Neural cell (in vitro differentiated cells): Measurements from ENCODE around the gene CFAP61. TPM values are rescaled to one million over a fixed set of nuclear protein-coding genes. Genes with fewer than 3 reads are reported as not detected.

ENCODE experiments used
- H2AFZ ChIP-seq: fragments of 200-600, 300-800 bp; sonication (generic), shearing (Covaris generic); 2 replicates; pipeline ENCODE4 v1.6.0; 2014; ENCODE audit warnings: low read depth, mild to moderate bottlenecking, antibody characterized with exemption, low read length, moderate library complexity
- H3F3A ChIP-seq: fragments of 200-600 bp; shearing (Covaris generic); 2 replicates; pipeline ENCODE4 v1.6.1; 2016; ENCODE audit warnings: mild to moderate bottlenecking, moderate library complexity, mixed read lengths, antibody characterized with exemption, low read length; ENCODE audit not compliant: insufficient read depth, poor library complexity, severe bottlenecking
- H3K27ac ChIP-seq: fragments of 200-600, 300-800 bp; sonication (generic), shearing (Covaris generic); 2 replicates; pipeline ENCODE4 v1.5.1; 2014; ENCODE audit warnings: mild to moderate bottlenecking, low read length, moderate library complexity
- H3K27me3 ChIP-seq: fragments of 300-800, 200-600 bp; sonication (generic), shearing (Covaris generic); 2 replicates; pipeline ENCODE4 v1.6.0; 2014; ENCODE audit warnings: mild to moderate bottlenecking, low read depth, low read length, moderate library complexity; ENCODE audit not compliant: insufficient read depth
- H3K36me3 ChIP-seq: fragments of 300-800, 200-600 bp; sonication (generic), shearing (Covaris generic); 2 replicates; pipeline ENCODE4 v1.5.1; 2014; ENCODE audit warnings: mild to moderate bottlenecking, antibody characterized with exemption, low read length, moderate library complexity; ENCODE audit not compliant: insufficient read depth
- H3K4me2 ChIP-seq: fragments of 300-800, 200-600 bp; sonication (generic), shearing (Covaris generic); 2 replicates; pipeline ENCODE4 v1.6.0; 2014; ENCODE audit warnings: mild to moderate bottlenecking, low read length
- H3K4me3 ChIP-seq: fragments of 300-800, 200-600 bp; sonication (generic), shearing (Covaris generic); 2 replicates; pipeline ENCODE4 v1.5.1; 2014; ENCODE audit warnings: mild to moderate bottlenecking, low read length, moderate library complexity
- H3K79me2 ChIP-seq: fragments of 200-600 bp; shearing (Covaris generic); replicated peaks from 2 replicates; pipeline ENCODE4 v1.6.0; 2014; ENCODE audit warnings: mild to moderate bottlenecking, low read length, moderate library complexity; ENCODE audit not compliant: insufficient read depth
- H3K9ac ChIP-seq: fragments of 300-800, 200-600 bp; sonication (generic), shearing (Covaris generic); 2 replicates; pipeline ENCODE4 v1.6.1; 2016; ENCODE audit warnings: mild to moderate bottlenecking, low read length, mixed read lengths
- H3K9me2 ChIP-seq: fragments of 200-600 bp; shearing (Covaris generic); 2 replicates; pipeline ENCODE4 v1.6.1; 2016; ENCODE audit warnings: mild to moderate bottlenecking, low read length, mixed read lengths; ENCODE audit not compliant: insufficient read depth
- H3K9me3 ChIP-seq: fragments of 200-600, 300-800 bp; sonication (generic), shearing (Covaris generic); 2 replicates; pipeline ENCODE4 v1.6.1; 2016; ENCODE audit warnings: mild to moderate bottlenecking, mixed run types, low read length, moderate library complexity, mixed read lengths
- H4K20me1 ChIP-seq: fragments of 200-600 bp; shearing (Covaris generic); 2 replicates; pipeline ENCODE4 v1.6.1; 2016; ENCODE audit warnings: mild to moderate bottlenecking, mixed run types; ENCODE audit not compliant: insufficient read depth
- EP300 ChIP-seq: fragments of 450-650 bp; conservative IDR thresholded peaks from 2 replicates; pipeline ENCODE4 v1.6.1; 2014; ENCODE audit warnings: antibody characterized with exemption, mild to moderate bottlenecking, moderate library complexity; ENCODE audit not compliant: poor library complexity, severe bottlenecking
- EZH2 ChIP-seq: fragments of 200-600, 300-800 bp; shearing (Covaris generic), sonication (generic); IDR thresholded peaks from 2 replicates; pipeline ENCODE4 v1.6.1; 2014; ENCODE audit warnings: antibody characterized with exemption, low read length, borderline replicate concordance, mild to moderate bottlenecking; ENCODE audit not compliant: insufficient read depth, poor library complexity, severe bottlenecking
- MXI1 ChIP-seq: fragments of 450-650 bp; conservative IDR thresholded peaks from 2 replicates; pipeline ENCODE4 v1.6.1; 2014; ENCODE audit warnings: antibody characterized with exemption, mild to moderate bottlenecking; ENCODE audit not compliant: poor library complexity, severe bottlenecking
- POLR2AphosphoS5 ChIP-seq: IDR thresholded peaks from 2 replicates; pipeline ENCODE4 v1.6.1; 2012
- RAD21 ChIP-seq: fragments of 450-650 bp; conservative IDR thresholded peaks from 2 replicates; pipeline ENCODE4 v1.6.1; 2014; ENCODE audit warnings: antibody characterized with exemption, mild to moderate bottlenecking, moderate library complexity
- SMC3 ChIP-seq: fragments of 450-650 bp; conservative IDR thresholded peaks from 2 replicates; pipeline ENCODE4 v1.6.1; 2014; ENCODE audit warnings: antibody characterized with exemption, mild to moderate bottlenecking, moderate library complexity; ENCODE audit not compliant: poor library complexity
- TAF1 ChIP-seq: IDR thresholded peaks from 2 replicates; pipeline ENCODE4 v1.6.1; 2012; ENCODE audit warnings: low read depth
- polyA plus RNA-seq: library from polyadenylated mRNA; depleted of rRNA; stranded (reverse); fragments of >200 nt; gene quantifications from 2 replicates; pipeline ENCODE4 v1.2.3, GENCODE V29; 2014
- TF ChIP-seq, protein P1 (sequence below): IDR thresholded peaks from 2 replicates; pipeline ENCODE4 v1.6.1; 2012; ENCODE audit warnings: borderline replicate concordance
- TF ChIP-seq, protein P2 (sequence below): fragments of 450-650 bp; IDR thresholded peaks from 2 replicates; pipeline ENCODE4 v1.5.1; 2014; ENCODE audit warnings: antibody characterized with exemption, mild to moderate bottlenecking, moderate library complexity; ENCODE audit not compliant: poor library complexity, severe bottlenecking

CFAP61 gene
- polyA plus RNA-seq, 1 donor from 2014 or later = 0.42 TPM

DNA sequence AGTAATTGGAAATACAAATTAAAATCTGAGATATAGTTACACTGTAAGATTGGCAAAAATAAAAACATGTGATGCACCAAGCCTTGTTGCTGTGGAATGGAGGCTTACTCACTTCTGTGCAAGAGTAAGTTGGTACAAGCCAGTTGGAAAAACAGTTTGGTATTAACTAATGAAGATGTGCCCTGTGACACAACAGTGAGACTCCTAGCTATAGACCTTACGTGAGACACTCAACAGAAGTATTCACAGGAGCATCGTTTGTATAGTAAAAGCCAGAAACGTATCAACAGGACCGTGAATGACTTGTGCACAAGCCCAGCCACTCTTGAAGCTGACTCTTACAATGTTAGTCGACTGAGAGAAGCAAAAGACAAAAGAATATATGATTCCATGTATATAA, 20.5 kb upstream of the CFAP61 start:
- no peak overlapping the region for H3K9ac ChIP-seq
- no peak overlapping the region for H3K27ac ChIP-seq
- H2AFZ ChIP-seq = no peak overlapping the region
- no peaks in the 10 kb centered on the region for H3K79me2 ChIP-seq
- H3K27me3 ChIP-seq = no peaks in the 10 kb centered on the region
- peaks cover 6% of the 10 kb centered on the region for H3K36me3 ChIP-seq
- no peaks in the 10 kb centered on the region for H3K9me3 ChIP-seq
- H3K4me2 ChIP-seq = no peak overlapping the region
- H3K4me3 ChIP-seq = no peak overlapping the region
- H4K20me1 ChIP-seq = no peaks in the 10 kb centered on the region
- no peaks in the 10 kb centered on the region for H3F3A ChIP-seq
- H3K9me2 ChIP-seq = no peaks in the 10 kb centered on the region
- TF ChIP-seq SMC3 (no peak), RAD21 (no peak), EZH2 (no peak), EP300 (no peak), MXI1 (no peak), POLR2AphosphoS5 (no peak), TAF1 (no peak)
- TF ChIP-seq, protein P1, sequence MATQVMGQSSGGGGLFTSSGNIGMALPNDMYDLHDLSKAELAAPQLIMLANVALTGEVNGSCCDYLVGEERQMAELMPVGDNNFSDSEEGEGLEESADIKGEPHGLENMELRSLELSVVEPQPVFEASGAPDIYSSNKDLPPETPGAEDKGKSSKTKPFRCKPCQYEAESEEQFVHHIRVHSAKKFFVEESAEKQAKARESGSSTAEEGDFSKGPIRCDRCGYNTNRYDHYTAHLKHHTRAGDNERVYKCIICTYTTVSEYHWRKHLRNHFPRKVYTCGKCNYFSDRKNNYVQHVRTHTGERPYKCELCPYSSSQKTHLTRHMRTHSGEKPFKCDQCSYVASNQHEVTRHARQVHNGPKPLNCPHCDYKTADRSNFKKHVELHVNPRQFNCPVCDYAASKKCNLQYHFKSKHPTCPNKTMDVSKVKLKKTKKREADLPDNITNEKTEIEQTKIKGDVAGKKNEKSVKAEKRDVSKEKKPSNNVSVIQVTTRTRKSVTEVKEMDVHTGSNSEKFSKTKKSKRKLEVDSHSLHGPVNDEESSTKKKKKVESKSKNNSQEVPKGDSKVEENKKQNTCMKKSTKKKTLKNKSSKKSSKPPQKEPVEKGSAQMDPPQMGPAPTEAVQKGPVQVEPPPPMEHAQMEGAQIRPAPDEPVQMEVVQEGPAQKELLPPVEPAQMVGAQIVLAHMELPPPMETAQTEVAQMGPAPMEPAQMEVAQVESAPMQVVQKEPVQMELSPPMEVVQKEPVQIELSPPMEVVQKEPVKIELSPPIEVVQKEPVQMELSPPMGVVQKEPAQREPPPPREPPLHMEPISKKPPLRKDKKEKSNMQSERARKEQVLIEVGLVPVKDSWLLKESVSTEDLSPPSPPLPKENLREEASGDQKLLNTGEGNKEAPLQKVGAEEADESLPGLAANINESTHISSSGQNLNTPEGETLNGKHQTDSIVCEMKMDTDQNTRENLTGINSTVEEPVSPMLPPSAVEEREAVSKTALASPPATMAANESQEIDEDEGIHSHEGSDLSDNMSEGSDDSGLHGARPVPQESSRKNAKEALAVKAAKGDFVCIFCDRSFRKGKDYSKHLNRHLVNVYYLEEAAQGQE = no peak
- TF ChIP-seq, protein P2, sequence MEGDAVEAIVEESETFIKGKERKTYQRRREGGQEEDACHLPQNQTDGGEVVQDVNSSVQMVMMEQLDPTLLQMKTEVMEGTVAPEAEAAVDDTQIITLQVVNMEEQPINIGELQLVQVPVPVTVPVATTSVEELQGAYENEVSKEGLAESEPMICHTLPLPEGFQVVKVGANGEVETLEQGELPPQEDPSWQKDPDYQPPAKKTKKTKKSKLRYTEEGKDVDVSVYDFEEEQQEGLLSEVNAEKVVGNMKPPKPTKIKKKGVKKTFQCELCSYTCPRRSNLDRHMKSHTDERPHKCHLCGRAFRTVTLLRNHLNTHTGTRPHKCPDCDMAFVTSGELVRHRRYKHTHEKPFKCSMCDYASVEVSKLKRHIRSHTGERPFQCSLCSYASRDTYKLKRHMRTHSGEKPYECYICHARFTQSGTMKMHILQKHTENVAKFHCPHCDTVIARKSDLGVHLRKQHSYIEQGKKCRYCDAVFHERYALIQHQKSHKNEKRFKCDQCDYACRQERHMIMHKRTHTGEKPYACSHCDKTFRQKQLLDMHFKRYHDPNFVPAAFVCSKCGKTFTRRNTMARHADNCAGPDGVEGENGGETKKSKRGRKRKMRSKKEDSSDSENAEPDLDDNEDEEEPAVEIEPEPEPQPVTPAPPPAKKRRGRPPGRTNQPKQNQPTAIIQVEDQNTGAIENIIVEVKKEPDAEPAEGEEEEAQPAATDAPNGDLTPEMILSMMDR = no peak

DNA sequence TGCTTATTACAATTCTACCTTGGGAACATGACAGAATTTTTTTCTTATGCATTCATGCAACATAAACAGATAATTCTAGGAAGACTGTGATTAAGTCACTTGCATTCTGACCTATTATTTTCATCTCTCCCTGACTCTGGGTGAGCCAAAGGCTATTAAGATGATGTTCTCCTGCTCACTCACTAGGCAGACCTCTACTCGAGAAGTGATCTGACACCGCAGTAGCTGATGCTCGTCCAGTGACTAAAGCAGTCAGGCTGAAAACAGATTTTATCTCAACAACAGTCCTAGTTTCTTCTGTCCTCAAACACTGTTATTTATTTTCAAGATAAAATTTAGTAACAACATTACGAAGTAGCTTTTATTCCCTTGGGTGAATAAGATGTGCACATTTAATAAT, 17.8 kb upstream of the CFAP61 start:
- Histone ChIP-seq H3K9ac (no peak overlapping the region), H3K27me3 (no peaks in the 10 kb centered on the region)

More for the DNA sequence above, 17.8 kb upstream of the CFAP61 start:
- Histone ChIP-seq H3K9me3 (no peaks in the 10 kb centered on the region), H3F3A (no peaks in the 10 kb centered on the region), H4K20me1 (no peaks in the 10 kb centered on the region), H3K4me2 (no peak overlapping the region), H2AFZ (no peak overlapping the region), H3K79me2 (no peaks in the 10 kb centered on the region), H3K9me2 (no peaks in the 10 kb centered on the region), H3K36me3 (peaks cover 6% of the 10 kb centered on the region), H3K27ac (no peak overlapping the region), H3K4me3 (no peak overlapping the region)
- TF ChIP-seq TAF1 (no peak), POLR2AphosphoS5 (no peak), MXI1 (no peak), EZH2 (no peak), RAD21 (no peak), EP300 (no peak), SMC3 (no peak)
- TF ChIP-seq, protein P1 = no peak
- TF ChIP-seq, protein P2 = no peak
